GM19328 (cell line): ENCODE measurements around the gene DOCK1.

ENCODE experiments used
- ATAC-seq: cut with Tn5 transposase; IDR thresholded peaks from one replicate; pipeline ENCODE4 v1.9.1; 2021; ENCODE audit warnings: mild to moderate bottlenecking, moderate library complexity; ENCODE audit not compliant: unreplicated experiment

The DOCK1 gene

GRCh38 chr10:127440371-127440770 lies 535.1 kb downstream of the DOCK1 start:
- no peak for ATAC-seq

GRCh38 chr10:127441350-127442219 lies 536.4 kb downstream of the DOCK1 start:
- no peak for ATAC-seq

GRCh38 chr10:127442220-127442525 lies 536.9 kb downstream of the DOCK1 start:
- ATAC-seq = no peak

DNA sequence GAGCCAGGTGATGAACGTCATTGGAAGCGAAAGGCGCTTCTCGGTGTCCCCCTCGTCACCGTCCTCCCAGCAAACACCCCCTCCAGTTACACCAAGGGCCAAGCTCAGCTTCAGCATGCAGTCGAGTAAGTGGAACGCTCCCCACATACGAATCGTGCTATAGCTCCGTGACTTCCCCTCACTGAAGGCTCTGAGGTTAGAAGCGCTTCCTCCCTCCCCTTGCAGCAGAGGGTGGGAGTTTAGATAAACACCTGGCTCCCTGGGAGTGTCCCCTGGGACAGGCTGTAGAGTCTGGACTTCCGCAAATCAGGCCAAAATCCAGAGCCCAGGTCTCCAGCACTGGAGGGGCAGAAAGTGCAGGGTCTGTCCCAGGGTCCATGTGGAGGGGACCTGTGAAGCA lies 538.9 kb downstream of the DOCK1 start:
- ATAC-seq = no peak

- ATAC-seq = no peak
These were observed 542.0 kb downstream of the DOCK1 start for GRCh38 chr10:127447197-127447596.

DNA sequence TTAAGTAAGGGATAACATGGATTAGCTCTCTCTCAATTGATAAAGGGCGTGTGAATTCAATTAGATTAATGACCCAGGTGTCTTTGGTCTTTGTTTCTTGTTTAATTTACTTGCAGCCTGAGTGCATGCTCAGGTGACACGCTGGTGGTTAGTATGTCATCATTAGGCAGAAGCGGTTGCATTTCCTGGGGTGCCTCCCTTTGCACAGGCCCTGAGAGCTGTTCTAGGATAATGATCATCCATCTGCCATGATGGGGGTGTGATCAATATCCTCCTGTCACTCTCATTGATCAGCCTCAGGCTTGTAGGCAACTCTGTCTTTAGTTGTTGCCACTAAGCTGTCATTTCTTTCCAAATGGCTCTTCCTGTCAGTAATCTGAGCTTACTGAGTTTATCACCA lies 544.3 kb downstream of the DOCK1 start:
- no peak for ATAC-seq

GRCh38 chr10:127450644-127451043 lies 545.4 kb downstream of the DOCK1 start:
- no peak for ATAC-seq

DNA sequence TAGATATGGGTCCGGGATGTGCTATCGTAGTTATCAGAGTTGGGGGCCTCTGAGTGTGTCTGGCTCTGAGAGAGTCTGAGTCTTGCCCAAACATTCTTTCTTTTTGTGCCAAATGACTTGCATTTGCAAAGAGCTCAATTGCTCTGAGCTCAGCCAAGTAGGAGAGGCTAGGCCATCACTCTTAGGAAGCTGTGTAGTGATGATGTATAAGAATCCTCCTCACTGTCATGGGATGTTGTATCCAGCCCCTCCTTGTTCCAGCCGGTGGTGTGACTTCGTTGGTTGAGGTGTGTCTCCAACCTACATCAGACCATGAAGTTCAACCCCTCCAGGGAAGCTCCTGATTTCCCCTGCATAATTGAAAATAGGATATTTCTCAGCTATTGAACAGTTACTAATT lies 546.4 kb downstream of the DOCK1 start:
- ATAC-seq = no peak

DNA sequence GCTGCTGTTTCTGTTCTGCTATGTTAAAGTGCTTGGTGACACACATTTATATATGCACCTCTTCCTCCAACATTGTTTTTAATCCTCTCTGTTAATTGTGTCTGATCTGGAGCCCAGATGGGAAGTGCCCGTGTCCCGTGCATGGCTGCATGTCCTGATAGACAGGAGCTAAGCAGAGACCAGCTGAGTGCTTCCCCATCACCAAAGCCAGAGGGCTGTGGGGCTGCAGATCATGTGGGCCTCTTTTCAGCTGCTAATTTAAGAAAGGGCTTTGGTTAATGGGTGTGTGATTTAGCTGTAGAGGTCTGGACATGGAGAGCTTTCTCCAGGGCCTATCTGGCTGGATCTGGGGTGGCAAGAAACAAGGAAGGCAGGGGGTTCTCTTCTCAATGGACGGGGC lies 547.3 kb downstream of the DOCK1 start:
- no peak for ATAC-seq

DNA sequence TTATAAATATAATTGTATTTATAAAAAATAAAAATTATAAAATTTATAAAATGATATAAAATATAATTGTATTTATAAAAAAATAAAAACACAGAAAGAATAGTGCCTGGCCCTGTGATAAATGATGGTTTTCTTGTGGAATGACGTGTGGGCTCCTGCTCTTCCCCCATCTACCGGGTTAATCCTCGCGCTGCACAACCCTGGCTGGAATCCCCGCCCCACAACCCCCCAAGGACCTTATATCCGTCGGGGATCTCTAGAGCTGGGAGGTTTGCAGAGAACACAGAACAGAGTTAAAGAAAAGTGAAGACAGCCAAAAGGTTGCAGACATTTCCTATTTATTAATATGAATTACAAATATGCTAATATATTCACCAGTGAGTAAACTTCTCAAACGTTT lies 548.5 kb downstream of the DOCK1 start:
- ATAC-seq = no peak

GRCh38 chr10:127456122-127456521 lies 550.9 kb downstream of the DOCK1 start:
- no peak for ATAC-seq

DNA sequence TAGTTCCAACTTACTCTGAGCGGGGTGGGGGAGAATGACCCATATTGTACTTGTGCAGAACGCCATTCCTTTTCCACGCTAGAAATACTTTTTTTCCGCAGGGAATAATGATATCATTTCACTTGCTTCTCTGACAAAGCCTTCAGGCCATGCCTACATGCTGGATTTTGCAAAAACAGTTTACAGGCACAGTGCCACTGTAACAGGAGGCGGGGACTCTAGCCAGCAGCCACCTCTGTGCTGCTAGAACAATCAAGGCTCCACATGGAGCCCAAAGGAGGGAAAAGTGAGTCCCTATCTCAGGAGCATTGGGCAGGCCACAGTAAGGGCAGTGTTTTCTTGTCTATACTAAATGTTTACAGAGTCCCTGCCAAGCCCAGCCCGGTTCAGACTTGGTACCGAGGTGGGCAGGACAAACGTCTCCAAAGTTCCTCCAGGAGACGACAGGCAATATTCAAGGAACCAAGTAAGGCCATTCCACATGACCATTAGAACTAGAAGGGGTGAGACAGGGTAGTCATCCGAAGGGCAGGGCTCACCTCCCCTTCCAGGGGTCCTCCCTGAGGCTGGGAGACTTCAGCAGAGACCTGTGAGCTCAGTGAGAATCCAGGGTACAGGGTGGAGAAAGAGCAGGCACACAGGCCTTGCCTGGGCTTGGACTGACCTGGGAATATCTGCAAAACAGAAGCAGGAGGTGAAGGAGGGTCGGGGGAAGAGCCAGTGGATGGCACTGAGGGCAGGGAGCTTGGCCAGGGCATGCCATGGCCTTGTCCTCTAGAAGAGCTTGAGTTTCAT lies 553.0 kb downstream of the DOCK1 start:
- ATAC-seq = no peak

- ATAC-seq = no peak
These were observed 553.6 kb downstream of the DOCK1 start for GRCh38 chr10:127458829-127459228.

GRCh38 chr10:127459918-127460317 lies 554.7 kb downstream of the DOCK1 start:
- no peak for ATAC-seq

DNA sequence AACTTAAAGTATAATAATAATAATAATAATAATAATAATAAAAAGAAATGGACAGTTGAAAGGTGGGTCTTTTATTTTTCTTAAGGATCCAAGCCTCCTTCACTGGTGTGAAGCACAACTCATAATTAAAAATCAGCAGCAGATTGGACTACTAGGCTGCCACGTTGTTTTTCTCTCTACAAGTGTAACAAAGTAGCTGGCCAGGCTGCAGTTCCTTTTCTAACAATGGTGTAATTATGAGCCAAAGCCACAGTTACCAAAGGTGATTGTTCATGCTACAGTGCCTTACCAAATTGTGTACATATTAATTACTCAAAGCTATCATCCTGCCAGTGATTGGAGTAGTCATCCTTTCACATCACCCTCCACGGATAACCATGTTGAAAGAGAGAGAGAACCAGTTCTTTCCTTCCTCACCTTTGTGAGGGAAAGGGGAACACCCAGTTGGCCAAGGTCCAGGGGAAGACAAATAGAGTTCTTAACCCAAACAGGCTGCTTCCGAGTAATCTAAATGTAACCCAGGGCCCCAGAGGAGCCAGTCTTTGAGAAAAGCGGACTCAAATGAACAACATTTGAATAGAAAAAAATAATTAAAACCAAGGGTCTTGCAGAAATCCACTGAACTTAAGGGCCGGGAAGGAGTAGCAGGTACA lies 557.5 kb downstream of the DOCK1 start:
- no peak for ATAC-seq

GRCh38 chr10:127463548-127463947 lies 558.3 kb downstream of the DOCK1 start:
- no peak for ATAC-seq

GRCh38 chr10:127464561-127464960 lies 559.3 kb downstream of the DOCK1 start:
- ATAC-seq = no peak

GRCh38 chr10:127467811-127468210 lies 562.6 kb downstream of the DOCK1 start:
- no peak for ATAC-seq

- ATAC-seq = no peak
These were observed 563.4 kb downstream of the DOCK1 start for GRCh38 chr10:127468632-127469031.

GRCh38 chr10:127470911-127471310 lies 565.7 kb downstream of the DOCK1 start:
- no peak for ATAC-seq

GRCh38 chr10:127472976-127473375 lies 567.7 kb downstream of the DOCK1 start:
- no peak for ATAC-seq

GRCh38 chr10:127474501-127474900 lies 569.3 kb downstream of the DOCK1 start:
- no peak for ATAC-seq
